HG02981 (cell line): ENCODE data around the gene ZNF695.

Experiments used
- ATAC-seq: cut with Tn5 transposase; IDR thresholded peaks from one replicate; pipeline ENCODE4 v1.9.1; 2021; ENCODE audit warnings: mild to moderate bottlenecking, moderate library complexity; ENCODE audit not compliant: unreplicated experiment

The ZNF695 gene

DNA sequence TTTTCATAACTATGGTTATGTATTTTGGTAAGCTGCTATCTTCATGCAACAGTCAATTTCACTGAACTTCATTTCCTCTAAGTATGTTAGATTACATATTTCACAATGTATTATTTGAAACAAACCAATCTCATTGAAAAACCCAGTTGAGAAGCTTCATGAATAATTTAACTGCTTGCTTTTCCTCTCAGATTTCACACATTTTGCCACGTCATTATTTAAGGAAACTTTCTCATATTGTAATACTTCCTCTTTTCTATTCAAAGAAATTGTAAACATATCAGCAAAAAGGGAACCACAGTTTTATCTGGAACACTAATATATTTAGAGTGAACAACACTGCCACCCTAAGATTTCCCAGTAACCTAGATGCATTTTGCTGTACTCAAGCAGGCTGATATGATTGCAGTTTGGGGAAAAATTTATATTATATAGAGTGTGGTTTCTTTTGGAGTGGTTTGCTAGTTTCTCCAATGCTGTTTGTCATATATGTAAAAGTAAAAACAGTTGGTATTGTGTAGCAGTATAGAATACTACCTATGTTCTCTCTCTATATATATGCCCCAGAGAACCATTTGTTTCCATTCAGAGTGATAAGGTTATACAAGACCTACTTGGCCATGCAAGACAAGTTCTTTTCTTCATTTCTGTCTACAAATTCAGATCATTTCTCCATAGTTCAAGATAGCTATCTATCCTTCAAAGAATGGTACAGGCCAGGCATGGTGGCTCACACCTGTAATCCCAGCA lies 47.7 kb downstream of the ZNF695 start:
- no peak for ATAC-seq

DNA sequence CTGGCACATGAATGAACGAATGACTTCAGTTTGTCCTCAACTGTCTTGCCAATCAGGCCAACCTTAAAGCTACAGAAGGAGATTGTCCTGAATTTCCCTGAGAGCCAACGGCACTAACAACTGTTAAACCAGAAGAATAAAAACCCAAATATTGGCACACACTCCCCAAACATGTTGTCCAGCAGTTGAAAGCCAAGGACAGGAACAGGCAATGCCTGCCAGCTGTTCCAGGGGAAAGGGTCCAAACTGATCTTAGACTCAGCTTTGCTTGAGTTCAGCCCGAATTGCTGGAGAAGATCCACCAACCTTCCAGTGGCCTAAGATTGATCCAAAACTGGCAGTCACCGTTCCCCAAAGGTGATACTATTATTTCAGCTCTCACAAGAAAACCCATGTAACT lies 53.7 kb downstream of the ZNF695 start:
- no peak for ATAC-seq

- no peak for ATAC-seq
Observed at GRCh38 chr1:246951413-246951812, 56.4 kb downstream of the ZNF695 start.

DNA sequence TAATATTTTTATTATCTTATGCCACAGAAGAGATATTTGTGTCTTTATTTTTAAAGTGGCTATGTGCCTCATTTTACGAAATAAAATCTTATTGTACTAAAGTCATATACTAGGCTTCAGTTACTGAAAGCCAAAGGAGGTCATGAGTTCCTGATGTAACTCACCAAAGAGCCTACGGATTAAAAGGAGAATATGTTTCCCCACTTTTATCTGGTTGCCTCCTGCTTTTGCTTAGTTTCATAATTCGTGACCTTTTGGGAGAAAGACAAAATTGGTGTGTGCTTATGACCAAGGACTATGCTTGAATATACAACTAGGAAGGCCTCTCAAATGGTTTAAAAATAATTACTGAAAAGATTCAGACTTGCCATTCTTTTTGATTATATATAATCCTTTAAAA lies 57.9 kb downstream of the ZNF695 start:
- no peak for ATAC-seq

- no peak for ATAC-seq
Observed at GRCh38 chr1:246947255-246947654, 60.6 kb downstream of the ZNF695 start.

DNA sequence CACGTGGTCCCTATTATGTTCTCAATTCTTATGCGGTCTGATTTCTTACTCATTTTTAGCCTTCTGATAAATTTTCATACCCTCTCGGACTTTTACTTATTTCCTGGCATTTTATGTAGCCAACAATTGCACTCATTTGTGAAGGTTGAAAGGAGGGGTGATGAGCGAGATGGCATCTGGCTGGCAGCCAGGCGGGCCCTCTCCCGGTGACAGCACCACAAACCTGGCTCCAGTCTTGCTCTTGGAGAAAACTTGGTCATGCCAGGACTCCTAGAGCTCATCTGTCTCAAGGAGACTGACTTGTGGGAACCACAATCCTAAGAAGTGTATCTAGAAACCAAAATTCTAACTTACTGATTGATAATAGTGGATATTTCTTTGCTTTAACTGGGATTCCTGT lies 61.5 kb downstream of the ZNF695 start:
- ATAC-seq: no peak
